Lower leg skin (tissue), 4 donors: ENCODE measurements around the gene FGFRL1. TPM values are rescaled to one million over a fixed set of nuclear protein-coding genes. Genes with fewer than 3 reads are reported as not detected.

Experiments
- DNase-seq, 2 donors: peaks; one replicate each; pipeline ENCODE4 v3.0.0-alpha.2; 2019; ENCODE audit warnings: low spot score in 2 of 2
- H3K4me3 ChIP-seq: fragments of 200-600 bp; sonication (generic); 2 replicates; pipeline ENCODE4 v1.5.1; 2017; ENCODE audit warnings: mild to moderate bottlenecking, low read depth; ENCODE audit not compliant: poor library complexity, severe bottlenecking
- POLR2A ChIP-seq, 2 donors: fragments of 450-650 bp; IDR thresholded peaks; one replicate each; pipeline ENCODE4 v1.6.1; 2016 to 2017; ENCODE audit warnings: antibody characterized with exemption in 2 of 2, mild to moderate bottlenecking in 1 of 2, moderate library complexity in 1 of 2
- WGBS, 2 donors: methylation state at CpG; one replicate each; pipeline ENCODE4 v1.1.5; 2018; 5-methylcytosine and 5-hydroxymethylcytosine counted together
- intact Hi-C: fragments of 100-400 bp; cut with DNase I; formaldehyde crosslinking; loops from one replicate; pipeline ENCODE4 v1.15.0; 2023; ENCODE audit warnings: low total_unique reads
- total RNA-seq, 4 donors: library from RNA; depleted of rRNA; stranded (reverse); fragments of >200 nt; gene quantifications; one replicate each; pipeline ENCODE4 v1.1.0, GENCODE V29; 2016
- TF ChIP-seq, protein P1 (sequence below), 3 donors: fragments of 450-650 bp; IDR thresholded peaks; one replicate each; pipeline ENCODE4 v1.5.1; 2016; ENCODE audit warnings: antibody characterized with exemption in 3 of 3, mild to moderate bottlenecking in 3 of 3, moderate library complexity in 2 of 3

The FGFRL1 gene
- total RNA-seq, 4 donors from 2014 or later: 7.4 to 13.7 (median 10.7) TPM

GRCh38 chr4:1015746-1016145 lies 4.3 kb downstream of the FGFRL1 start:
- intact Hi-C loops: no loop called here
- 81 to 84% methylated on average over 8 to 10 of the region's 10 CpGs for WGBS, 2 donors
- H3K4me3 ChIP-seq: no peak overlapping the region
- TF ChIP-seq POLR2A (IDR thresholded peaks at IDR 0.05): no peak
- TF ChIP-seq, protein P1, sequence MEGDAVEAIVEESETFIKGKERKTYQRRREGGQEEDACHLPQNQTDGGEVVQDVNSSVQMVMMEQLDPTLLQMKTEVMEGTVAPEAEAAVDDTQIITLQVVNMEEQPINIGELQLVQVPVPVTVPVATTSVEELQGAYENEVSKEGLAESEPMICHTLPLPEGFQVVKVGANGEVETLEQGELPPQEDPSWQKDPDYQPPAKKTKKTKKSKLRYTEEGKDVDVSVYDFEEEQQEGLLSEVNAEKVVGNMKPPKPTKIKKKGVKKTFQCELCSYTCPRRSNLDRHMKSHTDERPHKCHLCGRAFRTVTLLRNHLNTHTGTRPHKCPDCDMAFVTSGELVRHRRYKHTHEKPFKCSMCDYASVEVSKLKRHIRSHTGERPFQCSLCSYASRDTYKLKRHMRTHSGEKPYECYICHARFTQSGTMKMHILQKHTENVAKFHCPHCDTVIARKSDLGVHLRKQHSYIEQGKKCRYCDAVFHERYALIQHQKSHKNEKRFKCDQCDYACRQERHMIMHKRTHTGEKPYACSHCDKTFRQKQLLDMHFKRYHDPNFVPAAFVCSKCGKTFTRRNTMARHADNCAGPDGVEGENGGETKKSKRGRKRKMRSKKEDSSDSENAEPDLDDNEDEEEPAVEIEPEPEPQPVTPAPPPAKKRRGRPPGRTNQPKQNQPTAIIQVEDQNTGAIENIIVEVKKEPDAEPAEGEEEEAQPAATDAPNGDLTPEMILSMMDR (IDR thresholded peaks at IDR 0.05): no peak
- DNase-seq: no peak

DNA sequence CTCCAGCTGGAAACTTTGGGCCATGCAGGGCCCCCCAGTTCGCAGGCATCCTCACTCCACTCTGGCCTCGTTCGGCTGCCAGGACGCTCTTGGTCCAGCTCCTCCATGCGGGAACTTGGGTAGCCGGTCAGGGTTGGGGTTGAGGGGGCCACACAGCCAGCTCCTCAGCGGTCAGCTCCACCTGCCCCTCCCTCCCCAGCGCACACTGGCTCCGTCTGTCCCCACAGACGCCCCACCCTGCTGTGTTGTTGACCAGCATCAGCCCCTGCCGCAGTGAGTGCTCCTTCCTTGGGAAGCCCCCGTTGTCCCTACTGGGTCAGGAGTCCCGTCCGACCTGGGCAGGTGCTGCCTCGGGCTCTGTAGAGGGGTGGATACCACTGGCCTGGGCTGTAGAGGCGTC lies 5.8 kb downstream of the FGFRL1 start:
- WGBS, 2 donors: 78 to 84% methylated on average over 8 to 16 of the region's 16 CpGs
- no peak for DNase-seq
- intact Hi-C loops: no loop called here
- no peak overlapping the region for H3K4me3 ChIP-seq
- no peak for TF ChIP-seq POLR2A (IDR thresholded peaks at IDR 0.05)
- TF ChIP-seq, protein P1 (IDR thresholded peaks at IDR 0.05): no peak

GRCh38 chr4:1017706-1018105 lies 6.3 kb downstream of the FGFRL1 start:
- H3K4me3 ChIP-seq: no peak overlapping the region
- WGBS, 2 donors: 85 to 89% methylated on average over 14 to 15 of the region's 15 CpGs
- intact Hi-C loops: no loop called here
- no peak for DNase-seq
- TF ChIP-seq, protein P1 (IDR thresholded peaks at IDR 0.05): no peak
- no peak for TF ChIP-seq POLR2A (IDR thresholded peaks at IDR 0.05)

GRCh38 chr4:1018147-1019020 lies 7.0 kb downstream of the FGFRL1 start:
- intact Hi-C loops: no loop called here
- WGBS, 2 donors: 80 to 81% methylated on average over 21 to 28 of the region's 29 CpGs
- no peak for TF ChIP-seq POLR2A (IDR thresholded peaks at IDR 0.05)
- DNase-seq: no peak
- H3K4me3 ChIP-seq: no peak overlapping the region

DNA sequence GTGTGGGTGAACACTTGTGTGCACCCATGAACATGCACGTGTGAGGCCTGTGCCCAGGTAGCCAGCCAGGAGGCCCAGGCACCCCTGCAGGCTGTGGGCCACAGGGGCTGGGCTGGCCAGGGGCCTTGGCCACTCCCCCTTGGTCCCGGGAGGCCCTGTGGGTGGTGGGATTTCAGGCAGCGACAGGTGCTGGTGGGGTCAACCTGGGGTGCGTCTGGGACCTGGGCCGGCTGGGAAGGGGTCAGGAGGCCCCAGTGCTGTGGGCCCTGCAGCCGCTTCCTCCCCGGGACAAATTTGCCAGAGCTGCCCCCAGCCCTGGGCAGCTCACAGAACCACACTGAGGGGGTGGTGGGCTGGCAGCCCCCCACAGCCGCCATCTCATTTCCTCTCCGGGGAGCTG lies 7.9 kb downstream of the FGFRL1 start:
- no peak overlapping the region for H3K4me3 ChIP-seq
- TF ChIP-seq, protein P1 (IDR thresholded peaks at IDR 0.05): no peak
- TF ChIP-seq POLR2A (IDR thresholded peaks at IDR 0.05): no peak
- WGBS, 2 donors: 71 to 80% methylated on average over 7 to 9 of the region's 9 CpGs
- intact Hi-C loops: no loop called here
- DNase-seq: no peak

- H3K4me3 ChIP-seq: no peak overlapping the region
- WGBS, 2 donors: 82 to 86% methylated on average over 12 to 19 of the region's 23 CpGs
- no peak for DNase-seq
- intact Hi-C loops: no loop called here
- no peak for TF ChIP-seq POLR2A (IDR thresholded peaks at IDR 0.05)
Measured at GRCh38 chr4:1019729-1020470, 8.5 kb downstream of the FGFRL1 start.
